Liver (tissue), 3 donors: ENCODE results near the gene FEV.

Experiments
- SP1 ChIP-seq: IDR thresholded peaks from 2 replicates; pipeline ENCODE4 v1.6.1; 2018; ENCODE audit warnings: antibody characterized with exemption, mild to moderate bottlenecking
- TF ChIP-seq, protein P1 (sequence below): fragments of 150-350 bp; IDR thresholded peaks from 2 replicates; pipeline ENCODE4 v1.5.1; 2017; ENCODE audit warnings: improper control_type of control experiment, low read depth, low read length; ENCODE audit not compliant: missing input control
- TF ChIP-seq, protein P2 (sequence below): IDR thresholded peaks from 2 replicates; pipeline ENCODE4 v1.6.1; 2016; ENCODE audit warnings: antibody characterized with exemption
- donor health status: healthy.
- donor health status: healthy.

DNA sequence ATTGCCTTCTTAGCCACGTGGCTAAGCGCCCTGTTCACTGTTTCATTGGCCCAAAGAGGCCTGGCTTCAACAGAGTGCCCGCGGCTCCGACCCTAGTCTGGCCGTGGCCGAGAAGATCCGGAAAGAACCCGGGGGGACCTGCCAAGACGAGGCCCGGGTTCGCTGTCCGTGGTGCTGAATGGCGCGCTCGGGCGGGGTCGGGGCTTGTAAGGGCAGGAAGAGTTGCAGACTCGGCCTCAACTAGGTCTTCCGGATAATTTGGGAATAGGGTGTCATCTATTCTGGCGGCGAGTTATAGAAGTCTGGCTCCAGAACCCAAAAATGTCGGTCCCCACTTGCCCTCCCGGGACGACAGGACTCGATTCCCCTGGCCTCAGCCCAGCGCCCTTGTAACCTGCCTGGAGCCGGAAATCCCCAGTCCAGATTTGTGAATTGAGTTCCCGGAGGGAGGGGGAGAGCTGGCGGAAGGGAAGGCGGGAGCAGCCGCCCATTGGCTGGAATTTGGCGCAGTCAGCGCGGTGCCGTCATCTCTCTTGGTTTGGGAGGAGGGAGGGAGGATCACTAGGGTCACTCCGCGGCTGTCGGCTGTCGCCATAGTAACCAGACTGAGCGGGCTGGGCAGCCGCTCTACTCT lies 22.0 kb downstream of the FEV start:
- TF ChIP-seq, protein P1, sequence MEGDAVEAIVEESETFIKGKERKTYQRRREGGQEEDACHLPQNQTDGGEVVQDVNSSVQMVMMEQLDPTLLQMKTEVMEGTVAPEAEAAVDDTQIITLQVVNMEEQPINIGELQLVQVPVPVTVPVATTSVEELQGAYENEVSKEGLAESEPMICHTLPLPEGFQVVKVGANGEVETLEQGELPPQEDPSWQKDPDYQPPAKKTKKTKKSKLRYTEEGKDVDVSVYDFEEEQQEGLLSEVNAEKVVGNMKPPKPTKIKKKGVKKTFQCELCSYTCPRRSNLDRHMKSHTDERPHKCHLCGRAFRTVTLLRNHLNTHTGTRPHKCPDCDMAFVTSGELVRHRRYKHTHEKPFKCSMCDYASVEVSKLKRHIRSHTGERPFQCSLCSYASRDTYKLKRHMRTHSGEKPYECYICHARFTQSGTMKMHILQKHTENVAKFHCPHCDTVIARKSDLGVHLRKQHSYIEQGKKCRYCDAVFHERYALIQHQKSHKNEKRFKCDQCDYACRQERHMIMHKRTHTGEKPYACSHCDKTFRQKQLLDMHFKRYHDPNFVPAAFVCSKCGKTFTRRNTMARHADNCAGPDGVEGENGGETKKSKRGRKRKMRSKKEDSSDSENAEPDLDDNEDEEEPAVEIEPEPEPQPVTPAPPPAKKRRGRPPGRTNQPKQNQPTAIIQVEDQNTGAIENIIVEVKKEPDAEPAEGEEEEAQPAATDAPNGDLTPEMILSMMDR, result no peak
- TF ChIP-seq, protein P2, sequence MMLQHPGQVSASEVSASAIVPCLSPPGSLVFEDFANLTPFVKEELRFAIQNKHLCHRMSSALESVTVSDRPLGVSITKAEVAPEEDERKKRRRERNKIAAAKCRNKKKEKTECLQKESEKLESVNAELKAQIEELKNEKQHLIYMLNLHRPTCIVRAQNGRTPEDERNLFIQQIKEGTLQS, result no peak
- TF ChIP-seq SP1, result no peak
